OCI-LY1 (cell line): ENCODE data around the gene MIF.
"Not testable (repeated sequence)": the region's sequence is repeated elsewhere in the genome, so short reads cannot be mapped to it uniquely, and the experiment has no call there.

Source experiments
- H2AFZ ChIP-seq: fragments of 200-600 bp; sonication (generic), shearing (Covaris generic); 2 replicates; pipeline ENCODE4 v1.6.0; 2014; ENCODE audit warnings: antibody characterized with exemption, mild to moderate bottlenecking, low read length
- H3F3A ChIP-seq: fragments of 200-600 bp; sonication (generic), shearing (Covaris generic); 2 replicates; pipeline ENCODE4 v1.6.0; 2014; ENCODE audit warnings: mild to moderate bottlenecking, antibody characterized with exemption, low read length, moderate library complexity; ENCODE audit not compliant: insufficient read depth
- H3K27ac ChIP-seq: fragments of 200-600 bp; sonication (generic); 2 replicates; pipeline ENCODE4 v1.5.1; 2014; ENCODE audit warnings: low read length, mixed run types, mild to moderate bottlenecking, low read depth; ENCODE audit not compliant: poor library complexity, severe bottlenecking
- H3K27me3 ChIP-seq: fragments of 200-600 bp; sonication (generic); 2 replicates; pipeline ENCODE4 v1.6.0; 2014; ENCODE audit warnings: antibody characterized with exemption, mild to moderate bottlenecking, low read length, moderate library complexity; ENCODE audit not compliant: insufficient read depth
- H3K36me3 ChIP-seq: fragments of 200-600 bp; sonication (generic); 2 replicates; pipeline ENCODE4 v1.6.1; 2014; ENCODE audit warnings: mild to moderate bottlenecking, antibody characterized with exemption, low read length, moderate library complexity, mixed read lengths; ENCODE audit not compliant: insufficient read depth
- H3K4me1 ChIP-seq: fragments of 200-600 bp; sonication (generic); 2 replicates; pipeline ENCODE4 v1.5.1; 2014; ENCODE audit warnings: mild to moderate bottlenecking, low read length, moderate library complexity; ENCODE audit not compliant: insufficient read depth, severe bottlenecking
- H3K4me2 ChIP-seq: fragments of 200-600 bp; sonication (generic), shearing (Covaris generic); 2 replicates; pipeline ENCODE4 v1.6.1; 2014; ENCODE audit warnings: low read length
- H3K4me3 ChIP-seq: fragments of 200-600 bp; sonication (generic); 2 replicates; pipeline ENCODE4 v1.5.1; 2014; ENCODE audit warnings: low read length, low read depth, mild to moderate bottlenecking, mixed read lengths; ENCODE audit not compliant: poor library complexity, severe bottlenecking
- H3K79me2 ChIP-seq: fragments of 200-600 bp; shearing (Covaris generic); 2 replicates; pipeline ENCODE4 v1.6.1; 2016; ENCODE audit warnings: mixed run types, low read length, mixed read lengths; ENCODE audit not compliant: insufficient read depth
- H3K9ac ChIP-seq: fragments of 200-600 bp; sonication (generic), shearing (Covaris generic); 2 replicates; pipeline ENCODE4 v1.6.1; 2014; ENCODE audit warnings: mild to moderate bottlenecking, low read length, mixed read lengths
- H3K9me2 ChIP-seq: fragments of 200-600 bp; sonication (generic), shearing (Covaris generic); 2 replicates; pipeline ENCODE4 v1.6.1; 2014; ENCODE audit warnings: low read depth, mild to moderate bottlenecking, low read length, mixed read lengths
- H3K9me3 ChIP-seq: fragments of 200-600 bp; shearing (Covaris generic); 2 replicates; pipeline ENCODE4 v1.6.1; 2014; ENCODE audit warnings: low read length, mixed read lengths
- H4K20me1 ChIP-seq: fragments of 200-600 bp; sonication (generic), shearing (Covaris generic); 2 replicates; pipeline ENCODE4 v1.6.0; 2016; ENCODE audit warnings: mild to moderate bottlenecking, low read length; ENCODE audit not compliant: insufficient read depth
- CTCF ChIP-seq: fragments of 200-600 bp; sonication (generic), shearing (Covaris generic); IDR thresholded peaks from 2 replicates; pipeline ENCODE4 v1.5.1; 2017; ENCODE audit warnings: mild to moderate bottlenecking, antibody characterized with exemption, low read length, moderate library complexity, mixed read lengths
- EZH2 ChIP-seq: fragments of 200-600 bp; sonication (generic), shearing (Covaris generic); IDR thresholded peaks from 2 replicates; pipeline ENCODE4 v1.8.0; 2017; ENCODE audit warnings: borderline replicate concordance, mixed run types, mild to moderate bottlenecking, antibody characterized with exemption, low read length, moderate library complexity, mixed read lengths

MIF gene

GRCh38 chr22:23904573-23905254 lies 10.5 kb downstream of the MIF start:
- H3K9ac ChIP-seq: no peak overlapping the region
- H3F3A ChIP-seq: no peaks in the 10 kb centered on the region
- H3K27ac ChIP-seq: no peak overlapping the region
- peaks cover 11% of the 10 kb centered on the region for H3K36me3 ChIP-seq
- no peaks in the 10 kb centered on the region for H3K79me2 ChIP-seq
- H3K4me2 ChIP-seq: no peak overlapping the region
- H3K27me3 ChIP-seq: no peaks in the 10 kb centered on the region
- H3K4me1 ChIP-seq: no peaks in the 10 kb centered on the region
- no peaks in the 10 kb centered on the region for H4K20me1 ChIP-seq
- no peak overlapping the region for H3K4me3 ChIP-seq
- TF ChIP-seq CTCF (no peak), EZH2 (no peak)
- H3K9me3 ChIP-seq: no peaks in the 10 kb centered on the region
- no peak overlapping the region for H2AFZ ChIP-seq
- H3K9me2 ChIP-seq: no peaks in the 10 kb centered on the region

GRCh38 chr22:23906641-23907040 lies 12.5 kb downstream of the MIF start:
- H2AFZ ChIP-seq: no peak overlapping the region
- H3K4me3 ChIP-seq: no peak overlapping the region
- no peaks in the 10 kb centered on the region for H3F3A ChIP-seq
- H3K27me3 ChIP-seq: no peaks in the 10 kb centered on the region
- no peak overlapping the region for H3K27ac ChIP-seq
- no peak overlapping the region for H3K9ac ChIP-seq
- no peaks in the 10 kb centered on the region for H3K79me2 ChIP-seq
- H3K9me3 ChIP-seq: no peaks in the 10 kb centered on the region
- H3K4me1 ChIP-seq: peaks cover 7% of the 10 kb centered on the region
- H3K36me3 ChIP-seq: no peaks in the 10 kb centered on the region; the same call in 1 of the 2 replicates
- no peak overlapping the region for H3K4me2 ChIP-seq
- TF ChIP-seq EZH2: no peak
- TF ChIP-seq CTCF: no peak
- no peaks in the 10 kb centered on the region for H3K9me2 ChIP-seq
- H4K20me1 ChIP-seq: no peaks in the 10 kb centered on the region

GRCh38 chr22:23907423-23907822 lies 13.2 kb downstream of the MIF start:
- H3K4me3 ChIP-seq, H3K36me3 ChIP-seq, H3K79me2 ChIP-seq, H4K20me1 ChIP-seq, H3F3A ChIP-seq, H3K9me3 ChIP-seq, H3K27me3 ChIP-seq, H3K9ac ChIP-seq, H3K9me2 ChIP-seq, H3K4me2 ChIP-seq, H2AFZ ChIP-seq, H3K27ac ChIP-seq: not testable (repeated sequence)
- peaks cover 14% of the 10 kb centered on the region for H3K4me1 ChIP-seq

GRCh38 chr22:23908587-23909205 lies 14.5 kb downstream of the MIF start:
- Histone ChIP-seq H3K4me1 (peaks cover 27% of the 10 kb centered on the region), H3K27ac (no peak overlapping the region), H3K9ac (no peak overlapping the region), H3K79me2 (no peaks in the 10 kb centered on the region), H2AFZ (no peak overlapping the region), H3K9me2 (no peaks in the 10 kb centered on the region), H4K20me1 (no peaks in the 10 kb centered on the region), H3K36me3 (no peaks in the 10 kb centered on the region; the same call in 1 of the 2 replicates), H3K9me3 (no peaks in the 10 kb centered on the region), H3F3A (no peaks in the 10 kb centered on the region), H3K4me2 (no peak overlapping the region), H3K27me3 (no peaks in the 10 kb centered on the region), H3K4me3 (no peak overlapping the region)
- TF ChIP-seq EZH2: no peak
- TF ChIP-seq CTCF: no peak
